Lung (tissue), 12 donors: Measurements from ENCODE around the gene KIAA0930. TPM values are rescaled to one million over a fixed set of nuclear protein-coding genes. Genes with fewer than 3 reads are reported as not detected.

Experiments
- ATAC-seq: fragments of 200-7000 bp; cut with Tn5 transposase; one replicate; pipeline ENCODE4 v1.9.1; 2020; ENCODE audit warnings: moderate number of reproducible peaks; ENCODE audit not compliant: insufficient read depth, low FRiP score
- DNase-seq, 3 donors: peaks; one replicate each; pipeline ENCODE4 v3.0.0-alpha.2; 2013 to 2017
- H3K27ac ChIP-seq, 2 donors: one replicate each; pipeline ENCODE4 v1.5.1; 2013; ENCODE audit warnings: mild to moderate bottlenecking in 2 of 2, moderate library complexity in 2 of 2, control low read depth in 1 of 2, inconsistent platforms in 1 of 2, low read depth in 1 of 2, low read length in 1 of 2
- H3K27me3 ChIP-seq, 3 donors: one replicate each; pipeline ENCODE4 v1.5.1; 2013; ENCODE audit warnings: low read length in 2 of 3; ENCODE audit not compliant: control insufficient read depth in 3 of 3, insufficient read depth in 3 of 3
- H3K36me3 ChIP-seq, 4 donors: one replicate each; pipeline ENCODE4 v1.5.1; 2013; ENCODE audit warnings: low read length in 4 of 4, mild to moderate bottlenecking in 1 of 4, moderate library complexity in 1 of 4; ENCODE audit not compliant: control insufficient read depth in 4 of 4, insufficient read depth in 4 of 4
- H3K4me1 ChIP-seq, 5 donors: one replicate each; pipeline ENCODE4 v1.5.1; 2013; ENCODE audit warnings: low read length in 5 of 5, mild to moderate bottlenecking in 2 of 5, moderate library complexity in 1 of 5; ENCODE audit not compliant: control insufficient read depth in 5 of 5, insufficient read depth in 5 of 5
- H3K4me3 ChIP-seq: one replicate; pipeline ENCODE4 v1.5.1; 2013; ENCODE audit warnings: mild to moderate bottlenecking, control low read depth, moderate library complexity
- H3K9ac ChIP-seq, 2 donors: one replicate each; pipeline ENCODE4 v1.5.1; 2013; ENCODE audit warnings: low read length in 2 of 2, control low read depth in 1 of 2; ENCODE audit not compliant: insufficient read depth in 1 of 2
- H3K9me3 ChIP-seq, 4 donors: one replicate each; pipeline ENCODE4 v1.5.1; 2013; ENCODE audit warnings: low read length in 3 of 4, mild to moderate bottlenecking in 1 of 4, moderate library complexity in 1 of 4; ENCODE audit not compliant: control insufficient read depth in 4 of 4, insufficient read depth in 3 of 4
- WGBS, 2 donors: extraction: QIAGEN DNeasy Blood & Tissue Kit; methylation state at CpG; one replicate each; pipeline ENCODE4 v1.1.7; 2013; 5-methylcytosine and 5-hydroxymethylcytosine counted together
- polyA plus RNA-seq, 2 donors: library from polyadenylated mRNA; stranded (reverse); fragments of 200-250 nt; gene quantifications; one replicate each; pipeline ENCODE4 v1.2.1, GENCODE V29; 2013
- total RNA-seq, 2 donors: library from RNA; depleted of rRNA in 1 of 2; stranded (reverse); fragments of >200 nt in 1 of 2; gene quantifications; one replicate each; pipeline ENCODE4 v1.2.1, GENCODE V29; 2014 to 2021
- TF ChIP-seq, protein P1 (sequence below): IDR thresholded peaks from 2 replicates; pipeline ENCODE4 v1.5.1; 2012; ENCODE audit warnings: mild to moderate bottlenecking; ENCODE audit errors: control extremely low read depth, extremely low read depth
- donor health status: control.
- donor health status: control.
- donor health status: Bipolar disorder and iron deficiency.
- donor health status: healthy.
- donor health status: DM: yes; HTN: yes; CAD: no.

Gene KIAA0930
- total and polyA plus RNA-seq, 4 donors = 25.9 to 67.3 (median 57.3) TPM

DNA sequence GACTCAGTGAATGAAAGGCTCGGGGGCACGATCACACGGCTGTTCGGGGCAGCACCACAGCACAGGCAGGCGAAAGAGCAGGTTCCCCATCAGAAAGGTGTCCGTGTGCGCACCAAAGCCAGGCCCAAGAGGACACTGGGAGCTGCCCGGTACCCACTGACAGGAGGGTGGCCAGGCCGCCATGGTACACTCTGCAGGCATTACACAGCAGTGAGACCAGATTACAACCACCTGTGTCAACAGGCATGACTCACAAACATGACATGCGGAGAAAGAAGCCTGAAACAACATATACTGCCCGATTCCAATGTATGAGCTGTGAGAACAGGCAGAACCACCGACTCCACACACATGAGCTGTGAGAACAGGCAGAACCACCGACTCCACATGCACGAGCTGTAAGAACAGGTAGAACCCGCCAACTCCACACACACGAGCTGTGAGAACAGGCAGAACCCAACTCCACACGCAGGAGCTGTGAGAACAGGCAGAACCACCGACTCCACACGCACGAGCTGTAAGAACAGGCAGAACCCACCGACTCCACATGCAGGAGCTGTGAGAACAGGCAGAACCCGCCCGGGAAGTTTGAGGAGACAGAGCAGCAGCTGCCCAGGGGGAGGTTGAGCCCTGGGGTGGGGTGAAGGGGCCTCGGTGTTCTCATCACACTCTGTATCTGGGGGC, 32.6 kb downstream of the KIAA0930 start:
- H3K27me3 ChIP-seq = peaks cover 0 to 3% (median 0%) of the 10 kb centered on the region in 3 donors

DNA sequence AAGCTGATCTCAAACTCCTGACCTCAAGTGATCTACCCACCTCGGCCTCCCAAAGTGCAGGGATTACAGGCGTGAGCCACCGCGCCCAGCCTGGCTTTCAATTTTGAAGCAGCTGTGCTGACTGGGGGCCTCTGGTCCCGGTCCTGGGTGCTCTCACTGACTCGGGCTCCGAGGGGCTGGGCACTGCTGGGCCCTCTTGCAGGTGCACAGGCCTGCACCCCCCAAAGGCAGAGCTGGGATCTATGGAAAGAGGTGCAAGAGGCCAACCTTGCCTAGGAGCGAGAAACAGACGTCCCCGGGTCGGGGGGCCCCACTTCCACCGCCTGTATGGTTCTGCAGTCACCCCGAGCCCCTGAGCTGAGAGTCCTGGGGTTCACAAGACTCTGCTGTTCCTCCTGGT, 33.2 kb downstream of the KIAA0930 start:
- no peaks in the 10 kb centered on the region for H3K27me3 ChIP-seq
- peaks cover 0 to 45% (median 0%) of the 10 kb centered on the region in 4 donors for H3K36me3 ChIP-seq
- no peak overlapping the region for H3K27ac ChIP-seq
- H3K4me1 ChIP-seq = peaks cover 0 to 6% (median 0%) of the 10 kb centered on the region in 5 donors
- H3K4me3 ChIP-seq = no peak overlapping the region
- 97 to 99% methylated on average over 13 of the region's 13 CpGs for WGBS, 2 donors
- DNase-seq (no peak), ATAC-seq (no peak)
- TF ChIP-seq, protein P1, sequence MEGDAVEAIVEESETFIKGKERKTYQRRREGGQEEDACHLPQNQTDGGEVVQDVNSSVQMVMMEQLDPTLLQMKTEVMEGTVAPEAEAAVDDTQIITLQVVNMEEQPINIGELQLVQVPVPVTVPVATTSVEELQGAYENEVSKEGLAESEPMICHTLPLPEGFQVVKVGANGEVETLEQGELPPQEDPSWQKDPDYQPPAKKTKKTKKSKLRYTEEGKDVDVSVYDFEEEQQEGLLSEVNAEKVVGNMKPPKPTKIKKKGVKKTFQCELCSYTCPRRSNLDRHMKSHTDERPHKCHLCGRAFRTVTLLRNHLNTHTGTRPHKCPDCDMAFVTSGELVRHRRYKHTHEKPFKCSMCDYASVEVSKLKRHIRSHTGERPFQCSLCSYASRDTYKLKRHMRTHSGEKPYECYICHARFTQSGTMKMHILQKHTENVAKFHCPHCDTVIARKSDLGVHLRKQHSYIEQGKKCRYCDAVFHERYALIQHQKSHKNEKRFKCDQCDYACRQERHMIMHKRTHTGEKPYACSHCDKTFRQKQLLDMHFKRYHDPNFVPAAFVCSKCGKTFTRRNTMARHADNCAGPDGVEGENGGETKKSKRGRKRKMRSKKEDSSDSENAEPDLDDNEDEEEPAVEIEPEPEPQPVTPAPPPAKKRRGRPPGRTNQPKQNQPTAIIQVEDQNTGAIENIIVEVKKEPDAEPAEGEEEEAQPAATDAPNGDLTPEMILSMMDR = no peak
- H3K9ac ChIP-seq = no peak overlapping the region
- peaks cover 0 to 6% (median 0%) of the 10 kb centered on the region in 4 donors for H3K9me3 ChIP-seq

More for the DNA sequence above, 32.6 kb downstream of the KIAA0930 start:
- Histone ChIP-seq H3K9ac (no peak overlapping the region), H3K4me1 (peaks cover 0 to 11% (median 0%) of the 10 kb centered on the region in 5 donors), H3K9me3 (peaks cover 0 to 6% (median 0%) of the 10 kb centered on the region in 4 donors), H3K36me3 (peaks cover 0 to 39% (median 0%) of the 10 kb centered on the region in 4 donors), H3K4me3 (no peak overlapping the region), H3K27ac (no peak overlapping the region)
- WGBS, 2 donors = 86 to 89% methylated on average over 24 of the region's 24 CpGs
- ATAC-seq (no peak), DNase-seq (peak in 1 of 3 donors; percentile 17)
- TF ChIP-seq, protein P1 = no peak

DNA sequence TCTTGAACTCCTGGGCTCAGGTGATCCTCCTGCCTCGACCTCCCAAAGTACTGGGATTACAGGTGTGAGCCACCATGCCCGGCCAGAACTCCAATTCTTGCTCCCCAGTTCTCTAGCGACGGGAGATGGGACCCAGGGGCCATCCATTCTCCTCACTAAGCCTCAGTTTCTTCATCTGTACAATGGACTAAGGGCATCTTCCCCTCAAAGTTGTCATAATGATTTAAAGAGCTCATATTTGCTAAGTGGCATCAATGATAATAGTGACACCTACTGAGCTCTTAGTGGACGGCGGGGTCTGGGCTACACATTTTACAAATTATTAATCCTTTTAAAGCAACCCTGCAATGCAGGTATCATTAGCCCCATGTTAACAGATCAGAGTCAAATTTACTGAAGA, 34.5 kb downstream of the KIAA0930 start:
- DNase-seq (no peak), ATAC-seq (no peak)
- Histone ChIP-seq H3K4me3 (no peak overlapping the region), H3K9ac (no peak overlapping the region), H3K36me3 (peaks cover 0 to 49% (median 2%) of the 10 kb centered on the region in 4 donors), H3K27ac (no peak overlapping the region), H3K4me1 (no peaks in the 10 kb centered on the region), H3K9me3 (peaks cover 0 to 6% (median 0%) of the 10 kb centered on the region in 4 donors), H3K27me3 (no peaks in the 10 kb centered on the region)
- WGBS, 2 donors = 90 to 95% methylated on average over 6 of the region's 6 CpGs
- TF ChIP-seq, protein P1 = no peak
